Measurements from ENCODE around the gene RPS6KA3. TPM values are rescaled to one million over a fixed set of nuclear protein-coding genes. Genes with fewer than 3 reads are reported as not detected.

RPS6KA3 gene
- total RNA-seq = 17.6 and 25.3 TPM in 2 replicates

GRCh38 chrX:20266810-20267606, at the start of gene RPS6KA3:
Gene RPS6KA3 (minus strand): TSS chrX:20266909. CDS start chrX:20266632, 277 bp downstream.

GRCh38 chrX:20141281-20142220, 125.2 kb downstream of the RPS6KA3 start, which contains the start of gene EIF1AX:
Gene EIF1AX (minus strand): TSS chrX:20141838. CDS start chrX:20141640, 198 bp downstream.

GRCh38 chrX:20116577-20117240, 150.0 kb downstream of the RPS6KA3 start, which contains the start of gene MAP7D2:
Gene MAP7D2 (minus strand): TSS chrX:20116907. CDS start chrX:20116879, 28 bp downstream.

Other genes starting within 250 kb of the RPS6KA3 start
- not detected in 2 replicates for gene MAP7D2, start 150.0 kb downstream of the RPS6KA3 start, total RNA-seq
- 54.8 and 68.1 TPM in 2 replicates for gene EIF1AX, start 125.1 kb downstream of the RPS6KA3 start, total RNA-seq

Measured in myometrial cell (primary cell).